HG03095 (cell line): Measurements from ENCODE around the gene LAMA4.

ENCODE experiments used
- ATAC-seq: cut with Tn5 transposase; IDR thresholded peaks from one replicate; pipeline ENCODE4 v1.9.1; 2021; ENCODE audit warnings: moderate library complexity; ENCODE audit not compliant: unreplicated experiment

Gene LAMA4

DNA sequence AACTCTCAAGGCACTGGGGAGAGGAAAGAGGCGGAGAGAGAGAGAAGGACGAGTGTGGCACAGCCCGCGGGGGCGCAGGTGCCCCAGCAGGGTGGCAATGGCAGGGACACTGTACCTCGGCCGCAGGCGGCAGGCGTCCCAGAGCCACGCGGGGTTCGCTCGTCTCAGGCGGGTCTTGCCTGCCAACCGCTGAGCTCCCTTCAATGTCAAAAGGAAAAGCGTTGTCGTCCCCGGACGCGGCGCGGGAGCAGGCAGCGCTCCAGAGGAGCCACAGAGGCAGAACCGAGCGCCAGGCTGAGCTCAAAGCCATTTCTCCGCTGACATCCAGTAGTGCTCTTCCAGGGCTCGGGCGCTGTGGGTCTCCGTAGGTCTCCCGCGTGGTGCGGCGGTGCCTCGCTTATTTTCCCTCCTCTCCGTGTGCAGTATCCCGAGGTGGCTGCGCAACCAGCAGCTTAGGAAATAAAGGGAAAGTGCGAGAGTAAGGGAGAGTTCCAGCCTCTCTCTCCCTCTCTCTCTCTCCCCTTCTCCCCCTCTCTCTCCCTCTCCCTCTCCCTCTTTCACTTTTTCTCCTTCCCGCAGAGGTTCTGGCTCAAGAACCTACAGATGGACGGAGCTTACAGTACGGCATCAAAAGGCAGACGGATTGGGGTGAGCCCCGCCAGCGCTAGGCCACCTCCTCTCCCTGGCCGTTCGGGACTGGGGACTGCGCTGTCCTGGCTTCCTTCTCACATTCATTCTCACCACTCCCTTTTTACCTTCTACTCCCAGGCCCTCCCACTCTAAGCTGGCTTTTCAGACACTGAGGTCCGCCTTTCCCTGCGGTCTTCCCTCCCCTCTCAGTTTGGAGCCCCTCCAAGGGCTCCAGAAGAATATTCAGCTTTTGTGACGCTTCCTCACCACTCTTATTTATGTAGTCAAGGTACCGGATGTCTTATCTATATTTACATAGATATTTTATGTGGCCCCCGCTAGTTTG, at the start of gene LAMA4:
Gene LAMA4 (minus strand): TSS at position 727 of the 976 bp plus-strand sequence. CDS start 417 bp downstream, at position 310.
- no peak for ATAC-seq

GRCh38 chr6:112302142-112302705, 47.9 kb upstream of the LAMA4 start:
- no peak for ATAC-seq

DNA sequence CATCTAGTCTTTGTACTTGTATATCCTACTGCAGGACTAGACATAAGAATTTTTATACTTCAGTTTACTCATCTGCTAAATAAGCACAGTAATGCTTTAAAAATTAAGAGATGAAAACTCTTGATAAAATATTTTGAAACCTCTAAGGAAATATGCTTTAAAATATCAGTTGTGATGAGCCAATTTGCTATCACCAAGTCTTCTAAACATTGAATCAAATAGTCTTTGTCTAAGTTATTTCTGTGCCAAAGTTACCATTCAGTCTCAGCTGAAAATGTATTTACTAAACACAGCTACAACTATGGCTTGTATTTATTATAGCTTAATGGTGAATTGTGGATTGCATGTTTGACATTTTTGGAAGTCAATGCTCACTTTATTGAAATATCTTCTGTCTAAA, 46.5 kb upstream of the LAMA4 start:
- ATAC-seq, result no peak

DNA sequence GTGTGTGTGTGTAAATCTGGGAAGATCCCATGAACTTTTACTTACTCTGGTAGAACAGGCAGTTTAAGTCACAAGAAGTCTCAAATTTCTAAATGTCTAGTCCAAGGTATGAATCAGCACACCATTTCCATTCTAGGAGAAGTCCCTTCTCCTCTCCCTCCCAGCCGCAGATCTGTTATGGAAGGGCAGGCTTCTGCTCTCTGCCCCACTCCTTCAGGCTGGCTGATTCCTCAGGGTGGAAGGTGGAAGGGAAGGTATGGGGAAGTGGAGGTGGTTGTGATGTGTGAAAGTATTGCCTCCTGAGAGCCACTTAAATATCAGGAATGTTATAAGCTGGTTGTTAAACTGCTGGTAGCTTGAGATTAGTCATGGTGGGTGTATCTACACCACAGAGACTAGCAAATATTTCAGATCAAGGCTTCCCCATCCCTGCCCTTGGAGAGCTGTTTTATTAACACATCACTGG, 44.5 kb upstream of the LAMA4 start:
- ATAC-seq, result no peak

- no peak for ATAC-seq
These were observed 43.8 kb upstream of the LAMA4 start for GRCh38 chr6:112298021-112298745.

DNA sequence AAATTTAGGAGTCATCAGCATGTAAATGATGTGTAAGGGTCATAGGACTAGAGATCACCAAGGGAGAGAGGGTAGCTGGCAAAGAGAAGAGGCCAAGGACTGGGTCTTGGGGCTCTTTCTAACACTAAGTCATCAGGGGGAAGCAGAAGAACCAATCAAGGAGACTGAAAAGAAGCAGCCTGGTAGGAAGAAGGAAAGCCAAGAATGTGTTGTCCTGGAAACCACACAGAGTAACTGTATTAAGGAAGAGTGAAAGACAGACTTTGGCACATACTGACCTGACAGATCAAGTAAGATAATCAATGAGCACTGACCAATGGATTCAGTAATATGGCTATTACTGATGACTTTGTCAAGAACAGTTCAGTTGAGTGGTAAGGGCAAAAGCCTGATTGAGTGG, 42.3 kb upstream of the LAMA4 start:
- ATAC-seq, result no peak

DNA sequence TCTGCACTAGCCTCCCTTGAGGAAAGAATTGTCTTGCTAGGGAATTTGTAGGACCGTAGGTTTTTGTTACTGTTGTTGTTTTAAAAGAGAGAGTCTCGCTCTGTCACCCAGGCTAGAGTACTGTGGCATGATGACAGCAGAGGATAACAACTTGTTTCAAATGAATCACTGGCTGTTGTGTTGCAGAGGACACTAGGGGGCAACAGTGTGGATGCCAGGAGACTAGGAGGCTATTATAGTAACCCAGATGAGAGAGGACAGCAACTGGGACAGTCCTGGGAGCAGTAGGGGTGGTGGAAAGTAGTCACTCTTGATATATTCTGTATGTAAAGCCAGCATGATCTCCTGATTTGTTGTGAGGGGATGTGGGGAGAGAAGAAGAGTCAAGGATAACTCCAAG, 41.8 kb upstream of the LAMA4 start:
- peak; percentile 57 for ATAC-seq

- ATAC-seq, result no peak
These were observed 36.9 kb upstream of the LAMA4 start for GRCh38 chr6:112291161-112291762.

DNA sequence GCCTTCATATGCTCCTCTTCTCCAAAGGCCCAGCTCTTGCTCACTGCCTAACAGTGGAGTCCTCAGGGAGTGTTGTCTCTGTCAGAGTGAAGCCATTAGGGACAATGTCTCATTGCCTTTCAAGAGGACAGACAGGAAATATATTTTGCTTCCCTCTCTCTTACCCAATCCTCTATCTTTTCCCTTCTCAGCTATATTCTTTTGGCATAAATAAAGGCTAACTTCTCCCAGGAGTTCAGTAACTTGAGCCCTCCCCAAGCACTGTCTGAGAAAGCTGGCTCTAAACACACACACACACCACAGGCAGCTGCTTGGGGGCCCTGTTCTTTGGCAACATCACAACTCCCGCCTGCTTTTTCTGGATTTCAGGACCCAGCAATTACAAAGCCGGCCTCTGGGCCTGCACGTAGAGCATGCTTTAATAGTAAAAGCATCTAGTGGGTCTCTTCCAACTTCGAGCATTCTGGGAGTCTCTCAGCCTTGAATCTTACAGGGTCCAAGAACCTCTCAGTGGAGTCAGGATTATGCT, 34.7 kb upstream of the LAMA4 start:
- no peak for ATAC-seq

- ATAC-seq, result no peak
These were observed 34.1 kb upstream of the LAMA4 start for GRCh38 chr6:112288475-112288874.

DNA sequence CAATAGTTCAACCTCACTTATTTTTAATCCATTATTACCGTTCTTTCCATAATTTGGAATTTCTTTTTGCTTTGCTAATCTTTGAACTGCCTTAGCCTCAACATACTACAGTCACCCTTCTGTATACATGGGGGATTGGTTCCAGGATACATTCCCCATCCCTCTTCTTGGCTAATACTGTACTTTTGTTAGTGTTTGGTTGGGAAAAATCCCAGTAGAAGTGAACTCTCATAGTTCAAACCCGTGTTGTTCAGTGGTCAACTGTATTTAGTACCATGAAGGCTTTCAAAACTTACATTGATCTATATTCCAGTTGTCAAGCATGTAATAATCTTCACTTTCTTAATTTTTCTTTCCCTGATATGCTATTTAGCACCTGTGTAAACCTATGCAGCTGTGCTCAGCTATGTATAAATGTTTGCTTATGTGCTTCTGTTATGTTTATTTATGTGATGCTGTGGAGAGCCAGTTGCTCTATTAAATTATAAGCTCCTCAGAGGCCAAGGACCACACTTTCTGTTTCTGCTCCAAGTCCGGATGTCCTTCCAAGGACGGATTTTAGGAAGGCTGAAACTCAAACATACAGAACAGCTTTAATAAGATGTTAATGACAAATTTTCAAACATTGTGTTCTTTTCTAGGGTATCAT, 33.3 kb upstream of the LAMA4 start:
- no peak for ATAC-seq

- no peak for ATAC-seq
These were observed 32.3 kb upstream of the LAMA4 start for GRCh38 chr6:112286500-112287144.

- no peak for ATAC-seq
These were observed 31.6 kb upstream of the LAMA4 start for GRCh38 chr6:112286010-112286409.

DNA sequence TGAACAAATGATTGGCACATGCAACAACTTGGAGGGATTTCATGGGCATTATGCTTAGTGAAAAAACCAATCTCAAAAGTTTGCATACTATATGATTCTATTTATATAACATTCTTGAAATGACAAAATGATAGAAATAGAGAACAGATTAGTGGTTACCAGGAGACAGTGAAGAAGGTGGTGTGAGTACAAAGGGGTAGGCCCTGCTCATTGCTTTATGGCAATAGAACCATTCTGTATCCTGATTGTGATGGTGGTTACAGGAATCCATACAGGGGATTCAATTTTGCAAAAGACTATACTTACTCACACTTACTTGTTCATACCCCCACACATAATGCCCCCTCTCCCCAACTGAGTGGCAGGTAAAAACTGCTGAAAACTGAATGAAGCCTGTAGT, 30.2 kb upstream of the LAMA4 start:
- ATAC-seq, result no peak

GRCh38 chr6:112283621-112284020, 29.3 kb upstream of the LAMA4 start:
- no peak for ATAC-seq

DNA sequence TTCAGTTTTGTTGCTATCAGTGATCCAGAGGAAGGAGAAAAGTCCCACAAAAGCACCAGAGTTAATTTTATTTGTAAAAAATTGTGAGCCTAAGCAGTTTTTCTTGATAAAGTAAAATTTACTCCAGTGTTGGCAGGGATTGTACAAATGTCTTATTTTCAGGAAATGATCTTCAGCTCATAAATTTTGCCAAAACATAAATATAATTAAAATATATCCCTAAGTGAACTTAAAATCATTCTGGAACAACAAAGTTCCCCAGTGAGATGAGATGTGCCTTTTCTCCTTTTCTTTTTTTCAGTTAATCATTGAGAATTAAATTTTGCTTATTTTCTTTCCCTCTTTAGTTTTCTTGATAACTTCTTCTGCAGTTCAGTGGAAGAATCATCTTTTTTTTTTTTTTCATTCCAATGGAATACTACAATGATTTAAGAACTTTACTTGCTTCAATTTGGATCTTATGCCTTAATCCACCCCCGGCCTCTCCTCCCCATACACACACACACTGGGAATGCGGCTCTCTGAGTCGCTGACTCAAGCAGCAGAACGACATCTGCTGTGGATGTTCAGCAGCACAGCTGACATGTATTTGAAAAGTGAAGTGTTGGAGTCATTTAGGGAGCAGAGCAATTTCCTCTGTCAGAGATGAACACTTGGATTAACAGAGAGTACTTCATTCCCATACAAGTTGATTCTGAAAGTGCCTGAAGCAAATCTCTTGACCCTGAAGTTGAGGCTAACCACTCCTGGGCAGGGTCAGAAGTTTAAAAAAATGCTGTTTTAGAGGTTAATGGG, 27.7 kb upstream of the LAMA4 start:
- ATAC-seq, result no peak

- no peak for ATAC-seq
These were observed 24.9 kb upstream of the LAMA4 start for GRCh38 chr6:112279031-112279935.

GRCh38 chr6:112275365-112275764, 21.0 kb upstream of the LAMA4 start:
- no peak for ATAC-seq
